Prostate gland (tissue), 2 donors: ENCODE results near the gene AMBP. TPM values are rescaled to one million over a fixed set of nuclear protein-coding genes. Genes with fewer than 3 reads are reported as not detected.

ENCODE experiments used
- DNase-seq: peaks from one replicate; pipeline ENCODE4 v3.0.0-alpha.2; 2019; ENCODE audit warnings: low spot score
- H3K27ac ChIP-seq, 2 donors: fragments of 200-600 bp; sonication (generic); 2 replicates each; pipeline ENCODE4 v1.5.1; 2017 to 2019
- H3K27me3 ChIP-seq: fragments of 200-600 bp; sonication (generic); replicated peaks from 2 replicates; pipeline ENCODE4 v1.5.1; 2019; ENCODE audit not compliant: insufficient read depth
- H3K36me3 ChIP-seq, 2 donors: fragments of 200-600 bp; sonication (generic); 1 replicate in 1 of 2; 2 replicates in 1 of 2; pipeline versions ENCODE4 v1.5.1 to v1.8.1; 2017 to 2019
- H3K4me1 ChIP-seq: fragments of 200-600 bp; sonication (generic); replicated peaks from 2 replicates; pipeline ENCODE4 v1.5.1; 2019
- H3K4me3 ChIP-seq, 2 donors: fragments of 200-600 bp; sonication (generic); 2 replicates each; pipeline ENCODE4 v1.5.1; 2017 to 2019
- H3K9me3 ChIP-seq: fragments of 200-600 bp; sonication (generic); 2 replicates; pipeline ENCODE4 v1.5.1; 2017
- CTCF ChIP-seq, 4 experiments: fragments of 200-600 bp in 2 of 4; fragments of 450-650 bp in 2 of 4; sonication (generic) in 2 of 4; IDR thresholded peaks; 1 replicate in 3 of 4; 2 replicates in 1 of 4; pipeline ENCODE4 v1.5.1; 2016 to 2019; ENCODE audit warnings: antibody characterized with exemption in 4 of 4, mild to moderate bottlenecking in 2 of 4, moderate library complexity in 2 of 4
- POLR2A ChIP-seq: fragments of 450-650 bp; IDR thresholded peaks from one replicate; pipeline ENCODE4 v1.6.1; 2016; ENCODE audit warnings: antibody characterized with exemption, mild to moderate bottlenecking
- POLR2AphosphoS5 ChIP-seq: sonication (generic); formaldehyde crosslinking; IDR thresholded peaks from one replicate; pipeline ENCODE4 v1.6.1; 2017; ENCODE audit warnings: antibody characterized with exemption
- WGBS: methylation state at CpG from one replicate; pipeline ENCODE4 v1.1.5; 2018; 5-methylcytosine and 5-hydroxymethylcytosine counted together
- intact Hi-C: fragments of 100-400 bp; cut with DNase I; formaldehyde crosslinking; loops from one replicate; pipeline ENCODE4 v1.14.2; 2022
- total RNA-seq, 2 donors: library from RNA; depleted of rRNA; stranded (reverse); fragments of >200 nt; gene quantifications; one replicate each; pipeline ENCODE4 v1.1.0, GENCODE V29; 2016

The AMBP gene
- total RNA-seq, 2 donors from 2014 or later: 0.23 to 1.5 TPM

- H3K27ac ChIP-seq: no peak overlapping the region
- no peaks in the 10 kb centered on the region for H3K27me3 ChIP-seq
- TF ChIP-seq POLR2A (no peak), CTCF (IDR thresholded peaks at IDR 0.05) (no peak), POLR2AphosphoS5 (no peak)
- 84% methylated on average over 8 of the region's 8 CpGs for WGBS
- no peaks in the 10 kb centered on the region for H3K9me3 ChIP-seq
- no peaks in the 10 kb centered on the region for H3K36me3 ChIP-seq
- no peaks in the 10 kb centered on the region for H3K4me1 ChIP-seq
- H3K4me3 ChIP-seq: no peak overlapping the region
- DNase-seq: no peak
- intact Hi-C loops: no loop called here
Observed at GRCh38 chr9:114059047-114059803, 18.9 kb downstream of the AMBP start.

GRCh38 chr9:114058688-114059046 is 19.4 kb downstream of the AMBP start:
- H3K9me3 ChIP-seq: no peaks in the 10 kb centered on the region
- no peak for DNase-seq
- H3K27me3 ChIP-seq: no peaks in the 10 kb centered on the region
- no peak overlapping the region for H3K27ac ChIP-seq
- intact Hi-C loops: no loop called here
- H3K4me3 ChIP-seq: no peak overlapping the region
- no peak for TF ChIP-seq POLR2A
- TF ChIP-seq POLR2AphosphoS5: no peak
- TF ChIP-seq CTCF (IDR thresholded peaks at IDR 0.05): no peak
- no peaks in the 10 kb centered on the region for H3K36me3 ChIP-seq
- H3K4me1 ChIP-seq: no peaks in the 10 kb centered on the region
- WGBS: 80% methylated on average over 4 of the region's 4 CpGs

GRCh38 chr9:114057161-114057885 is 20.8 kb downstream of the AMBP start:
- Histone ChIP-seq H3K9me3 (no peaks in the 10 kb centered on the region), H3K4me3 (no peak overlapping the region), H3K36me3 (no peaks in the 10 kb centered on the region), H3K4me1 (no peaks in the 10 kb centered on the region), H3K27ac (no peak overlapping the region), H3K27me3 (no peaks in the 10 kb centered on the region)
- DNase-seq: no peak
- intact Hi-C loops: no loop called here
- WGBS: 51% methylated on average over 7 of the region's 7 CpGs
- no peak for TF ChIP-seq POLR2AphosphoS5

GRCh38 chr9:114056527-114056926 is 21.6 kb downstream of the AMBP start:
- no peak overlapping the region for H3K27ac ChIP-seq
- no peak for DNase-seq
- 82% methylated on average over 5 of the region's 5 CpGs for WGBS
- TF ChIP-seq POLR2AphosphoS5: no peak
- TF ChIP-seq CTCF (IDR thresholded peaks at IDR 0.05): no peak
- H3K27me3 ChIP-seq: no peaks in the 10 kb centered on the region
- H3K36me3 ChIP-seq: no peaks in the 10 kb centered on the region
- intact Hi-C loops: no loop called here
- H3K4me1 ChIP-seq: no peaks in the 10 kb centered on the region
- H3K4me3 ChIP-seq: no peak overlapping the region
- H3K9me3 ChIP-seq: no peaks in the 10 kb centered on the region

GRCh38 chr9:114055894-114056293 is 22.2 kb downstream of the AMBP start:
- Histone ChIP-seq H3K27me3 (no peaks in the 10 kb centered on the region), H3K36me3 (no peaks in the 10 kb centered on the region), H3K4me3 (no peak overlapping the region), H3K4me1 (no peaks in the 10 kb centered on the region), H3K27ac (no peak overlapping the region), H3K9me3 (no peaks in the 10 kb centered on the region)
- WGBS: 65% methylated on average over 7 of the region's 7 CpGs
- intact Hi-C loops: no loop called here
- TF ChIP-seq CTCF (IDR thresholded peaks at IDR 0.05) (no peak), POLR2A (no peak), POLR2AphosphoS5 (no peak)
- DNase-seq: no peak
